HCT116 (cell line): ENCODE data around the gene ANKRD33. TPM values are rescaled to one million over a fixed set of nuclear protein-coding genes. Genes with fewer than 3 reads are reported as not detected.

ENCODE experiments used
- ATAC-seq: fragments of 200-7000 bp; cut with Tn5 transposase; 2 replicates; pipeline ENCODE4 v1.9.1; 2020; ENCODE audit warnings: mild to moderate bottlenecking, moderate library complexity
- BruUV-seq: library from RNA; stranded (reverse); fragments of 400-500 nt; replicated peaks from 2 replicates; lab custom pipeline; 2021; lab: Mats Ljungman, UMichigan
- CTCF ChIA-PET: fragments of 300-600 bp; sonication (Branson Sonifier 250); formaldehyde crosslinking; loops from one replicate; lab custom pipeline; 2021; ENCODE audit warnings: antibody characterized with exemption; lab: Charles Lee
- POLR2A ChIA-PET: fragments of 300-600, 350-600 bp; sonication (Branson Sonifier 250); formaldehyde crosslinking; loops from one replicate; lab custom pipeline; 2021; ENCODE audit warnings: antibody characterized with exemption; lab: Charles Lee
- RAD21 ChIA-PET, 2 experiments: fragments of 300-600 bp; sonication (Branson Sonifier 250); formaldehyde crosslinking; loops; one replicate each; lab custom pipeline; 2023; ENCODE audit warnings: low total read pairs in 2 of 2; ENCODE audit not compliant: uncharacterized antibody in 2 of 2, unreplicated experiment in 2 of 2, low non-redundant PET in 1 of 2; lab: Charles Lee
- DNase-seq: peaks from one replicate; pipeline ENCODE4 v3.0.0-alpha.2; 2010; ENCODE audit warnings: low read depth, low spot score
- H2AFZ ChIP-seq: fragments of 200-600 bp; shearing (Covaris generic), sonication (generic); 2 replicates; pipeline ENCODE4 v1.6.1; 2017; ENCODE audit warnings: low read depth, mixed run types, mixed read lengths, antibody characterized with exemption, low read length; ENCODE audit not compliant: poor library complexity, severe bottlenecking
- H3K27ac ChIP-seq: 2 replicates; pipeline ENCODE4 v1.5.1; 2012; ENCODE audit warnings: low read depth, low read length
- H3K27me3 ChIP-seq: fragments of 200-600 bp; sonication (generic); 2 replicates; pipeline ENCODE4 v1.6.1; 2016; ENCODE audit warnings: mixed run types, low read length, mixed read lengths; ENCODE audit not compliant: insufficient read depth
- H3K36me3 ChIP-seq, 2 experiments: fragments of 200-500 bp in 1 of 2; fragments of 200-600 bp in 1 of 2; sonication (Bioruptor generic) in 1 of 2; sonication (generic) in 1 of 2; 2 replicates each; pipeline versions ENCODE4 v1.5.1 to v1.6.1; 2014 to 2016; ENCODE audit warnings: low read length in 2 of 2, inconsistent platforms in 1 of 2, mixed read lengths in 1 of 2, mixed run types in 1 of 2; ENCODE audit not compliant: insufficient read depth in 2 of 2, control insufficient read depth in 1 of 2
- H3K4me1 ChIP-seq, 2 experiments: fragments of 200-600 bp in 1 of 2; sonication (generic) in 1 of 2; 2 replicates each; pipeline versions ENCODE4 v1.5.1 to v1.6.1; 2012 to 2017; ENCODE audit warnings: low read length in 2 of 2, inconsistent platforms in 1 of 2, mild to moderate bottlenecking in 1 of 2, mixed read lengths in 1 of 2, mixed run types in 1 of 2, moderate library complexity in 1 of 2; ENCODE audit not compliant: insufficient read depth in 2 of 2, control insufficient read depth in 1 of 2
- H3K4me2 ChIP-seq: fragments of 200-600 bp; sonication (generic); 2 replicates; pipeline ENCODE4 v1.6.1; 2017; ENCODE audit warnings: mixed run types, low read length, mixed read lengths
- H3K4me3 ChIP-seq, 2 experiments: fragments of 200-600 bp in 1 of 2; sonication (generic) in 1 of 2; replicated peaks in 1 of 2; 2 replicates each; pipeline ENCODE4 v1.5.1; 2011 to 2016; ENCODE audit warnings: low read length in 2 of 2, control low read depth in 1 of 2, low read depth in 1 of 2, mild to moderate bottlenecking in 1 of 2, mixed read lengths in 1 of 2, mixed run types in 1 of 2
- H3K79me2 ChIP-seq: fragments of 200-600 bp; sonication (generic); 2 replicates; pipeline ENCODE4 v1.6.1; 2017; ENCODE audit warnings: mild to moderate bottlenecking, mixed run types, low read length, moderate library complexity, mixed read lengths; ENCODE audit not compliant: insufficient read depth
- H3K9ac ChIP-seq: fragments of 200-600 bp; sonication (generic); 2 replicates; pipeline ENCODE4 v1.6.1; 2016; ENCODE audit warnings: low read length, mixed read lengths
- H3K9me2 ChIP-seq: fragments of 200-600 bp; sonication (generic), shearing (Covaris generic); 2 replicates; pipeline ENCODE4 v1.6.1; 2017; ENCODE audit warnings: mixed run types, mild to moderate bottlenecking, moderate library complexity; ENCODE audit not compliant: insufficient read depth
- H3K9me3 ChIP-seq, 2 experiments: fragments of 200-500 bp in 1 of 2; fragments of 200-600 bp in 1 of 2; sonication (Bioruptor generic) in 1 of 2; sonication (generic) in 1 of 2; 2 replicates each; pipeline ENCODE4 v1.6.1; 2014 to 2017; ENCODE audit warnings: low read length in 2 of 2, mixed read lengths in 2 of 2, inconsistent platforms in 1 of 2, low read depth in 1 of 2, mild to moderate bottlenecking in 1 of 2, mixed run types in 1 of 2, moderate library complexity in 1 of 2; ENCODE audit not compliant: control insufficient read depth in 1 of 2, insufficient read depth in 1 of 2
- H4K20me1 ChIP-seq: fragments of 200-600 bp; sonication (generic), shearing (Covaris generic); 2 replicates; pipeline ENCODE4 v1.6.1; 2017; ENCODE audit warnings: mixed run types, mild to moderate bottlenecking, moderate library complexity; ENCODE audit not compliant: insufficient read depth
- CEBPB ChIP-seq: IDR thresholded peaks from 2 replicates; pipeline ENCODE4 v1.6.1; 2012; ENCODE audit warnings: low read depth
- CTCF ChIP-seq, 3 experiments: fragments of 200-600 bp in 1 of 3; sonication (generic) in 1 of 3; IDR thresholded peaks in 2 of 3; conservative IDR thresholded peaks in 1 of 3; 2 replicates each; pipeline ENCODE4 v1.5.1; 2012 to 2017; ENCODE audit warnings: low read depth in 2 of 3, low read length in 2 of 3, antibody characterized with exemption in 1 of 3, borderline replicate concordance in 1 of 3, control low read depth in 1 of 3, mild to moderate bottlenecking in 1 of 3, mixed read lengths in 1 of 3, mixed run types in 1 of 3, moderate library complexity in 1 of 3; ENCODE audit not compliant: insufficient read depth in 1 of 3
- JUND ChIP-seq: IDR thresholded peaks from 2 replicates; pipeline ENCODE4 v1.6.1; 2012
- POLR2A ChIP-seq: IDR thresholded peaks from 2 replicates; pipeline ENCODE4 v1.7.0; 2011; ENCODE audit warnings: borderline replicate concordance; ENCODE audit not compliant: insufficient read depth, insufficient read length; ENCODE audit errors: extremely low read depth
- REST ChIP-seq: IDR thresholded peaks from 2 replicates; pipeline ENCODE4 v1.6.1; 2012; ENCODE audit warnings: low read depth
- SRF ChIP-seq: IDR thresholded peaks from 2 replicates; pipeline ENCODE4 v1.6.1; 2012; ENCODE audit warnings: low read depth
- TCF7L2 ChIP-seq: IDR thresholded peaks from 2 replicates; pipeline ENCODE4 v1.7.0; 2011; ENCODE audit warnings: borderline replicate concordance, inconsistent platforms; ENCODE audit not compliant: insufficient read depth, insufficient read length; ENCODE audit errors: extremely low read depth
- YY1 ChIP-seq: IDR thresholded peaks from 2 replicates; pipeline ENCODE4 v1.6.1; 2011; ENCODE audit warnings: low read length, low read depth, moderate library complexity, mild to moderate bottlenecking; ENCODE audit not compliant: insufficient replicate concordance; ENCODE audit errors: extremely low read depth
- ZFX ChIP-seq: fragments of 450-650 bp; IDR thresholded peaks from 2 replicates; pipeline ENCODE4 v1.6.1; 2017
- intact Hi-C: fragments of 100-400 bp; cut with micrococcal nuclease; formaldehyde crosslinking; loops from 2 replicates; pipeline ENCODE4 v1.10.0; 2022
- total RNA-seq: library from RNA; stranded (reverse); gene quantifications from one replicate; pipeline ENCODE4 v1.2.1, GENCODE V29; 2021; ENCODE audit not compliant: unreplicated experiment
- TF ChIP-seq, protein P1 (sequence below): IDR thresholded peaks from 2 replicates; pipeline ENCODE4 v1.6.1; 2012
- TF ChIP-seq, protein P2 (sequence below): IDR thresholded peaks from 2 replicates; pipeline ENCODE4 v1.6.1; 2012

ANKRD33 gene
- total RNA-seq, 1 experiment from 2014 or later, result not detected

- Histone ChIP-seq H3K9me3 (no peaks in the 10 kb centered on the region), H3K9ac (no peak overlapping the region), H3K79me2 (no peaks in the 10 kb centered on the region), H3K4me3 (no peak overlapping the region), H3K4me2 (no peak overlapping the region), H4K20me1 (no peaks in the 10 kb centered on the region), H2AFZ (no peak overlapping the region), H3K36me3 (no peaks in the 10 kb centered on the region), H3K27me3 (peaks cover 2% of the 10 kb centered on the region; the same call in 1 of the 2 replicates), H3K27ac (no peak overlapping the region), H3K9me2 (no peaks in the 10 kb centered on the region), H3K4me1 (peaks cover 0 to 7% of the 10 kb centered on the region in 2 experiments; a peak in 1 of 4 replicates)
- ATAC-seq, result no peak
- TF ChIP-seq, protein P1, sequence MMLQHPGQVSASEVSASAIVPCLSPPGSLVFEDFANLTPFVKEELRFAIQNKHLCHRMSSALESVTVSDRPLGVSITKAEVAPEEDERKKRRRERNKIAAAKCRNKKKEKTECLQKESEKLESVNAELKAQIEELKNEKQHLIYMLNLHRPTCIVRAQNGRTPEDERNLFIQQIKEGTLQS, result no peak
- TF ChIP-seq ZFX (no peak), POLR2A (no peak), CTCF (IDR thresholded peaks at IDR 0.05 in 2 of 3, conservative IDR thresholded peaks at IDR 0.05 in 1 of 3; ENCODE audit: borderline replicate concordance in 1 of 3, insufficient read depth in 1 of 3, low read depth in 2 of 3, low read length in 2 of 3) (no peak), CEBPB (no peak), SRF (no peak), JUND (no peak), TCF7L2 (no peak), YY1 (no peak), REST (no peak)
- TF ChIP-seq, protein P2, sequence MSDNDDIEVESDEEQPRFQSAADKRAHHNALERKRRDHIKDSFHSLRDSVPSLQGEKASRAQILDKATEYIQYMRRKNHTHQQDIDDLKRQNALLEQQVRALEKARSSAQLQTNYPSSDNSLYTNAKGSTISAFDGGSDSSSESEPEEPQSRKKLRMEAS, result no peak
- intact Hi-C loops, result no loop called here
- CTCF ChIA-PET, result no interaction called here
- BruUV-seq, result no TSS peak
- RAD21 ChIA-PET, result no interaction called here
- no peak for DNase-seq
- POLR2A ChIA-PET, result no interaction called here
Observed at GRCh38 chr12:51840966-51841365, 46.9 kb upstream of the ANKRD33 start.
